ENCODE results near the gene KRTAP12-3.

DNA sequence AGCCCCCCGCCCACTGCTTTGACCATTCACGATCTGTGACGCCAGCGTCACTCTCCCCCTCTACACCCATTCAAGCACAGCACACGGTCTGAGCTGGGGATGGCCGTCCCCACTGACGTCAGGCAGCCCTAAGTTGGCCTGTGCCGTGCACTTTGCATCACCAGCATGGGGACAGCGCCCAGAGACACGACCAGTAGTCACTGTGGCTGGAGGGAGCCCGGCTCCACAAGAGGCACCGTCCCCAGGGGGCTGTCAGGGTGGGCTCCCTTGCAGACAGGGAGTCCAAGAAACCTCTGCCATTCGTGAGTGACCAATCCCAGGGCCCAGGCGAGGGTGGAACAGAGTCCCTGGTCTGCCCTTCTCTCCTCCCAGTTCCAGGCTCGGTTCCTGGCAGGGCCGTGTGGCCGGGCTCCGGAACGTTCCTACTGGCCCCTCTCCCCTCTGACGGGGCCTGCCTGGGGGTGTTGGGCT, 43.5 kb upstream of the KRTAP12-3 start:
- TF ChIP-seq, protein P1, sequence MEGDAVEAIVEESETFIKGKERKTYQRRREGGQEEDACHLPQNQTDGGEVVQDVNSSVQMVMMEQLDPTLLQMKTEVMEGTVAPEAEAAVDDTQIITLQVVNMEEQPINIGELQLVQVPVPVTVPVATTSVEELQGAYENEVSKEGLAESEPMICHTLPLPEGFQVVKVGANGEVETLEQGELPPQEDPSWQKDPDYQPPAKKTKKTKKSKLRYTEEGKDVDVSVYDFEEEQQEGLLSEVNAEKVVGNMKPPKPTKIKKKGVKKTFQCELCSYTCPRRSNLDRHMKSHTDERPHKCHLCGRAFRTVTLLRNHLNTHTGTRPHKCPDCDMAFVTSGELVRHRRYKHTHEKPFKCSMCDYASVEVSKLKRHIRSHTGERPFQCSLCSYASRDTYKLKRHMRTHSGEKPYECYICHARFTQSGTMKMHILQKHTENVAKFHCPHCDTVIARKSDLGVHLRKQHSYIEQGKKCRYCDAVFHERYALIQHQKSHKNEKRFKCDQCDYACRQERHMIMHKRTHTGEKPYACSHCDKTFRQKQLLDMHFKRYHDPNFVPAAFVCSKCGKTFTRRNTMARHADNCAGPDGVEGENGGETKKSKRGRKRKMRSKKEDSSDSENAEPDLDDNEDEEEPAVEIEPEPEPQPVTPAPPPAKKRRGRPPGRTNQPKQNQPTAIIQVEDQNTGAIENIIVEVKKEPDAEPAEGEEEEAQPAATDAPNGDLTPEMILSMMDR (IDR thresholded peaks at IDR 0.05), result no peak
- no peak for TF ChIP-seq FOXJ3 (CRISPR knock-in tag; IDR thresholded peaks at IDR 0.05; ENCODE audit: borderline replicate concordance)
- TF ChIP-seq, protein P2, sequence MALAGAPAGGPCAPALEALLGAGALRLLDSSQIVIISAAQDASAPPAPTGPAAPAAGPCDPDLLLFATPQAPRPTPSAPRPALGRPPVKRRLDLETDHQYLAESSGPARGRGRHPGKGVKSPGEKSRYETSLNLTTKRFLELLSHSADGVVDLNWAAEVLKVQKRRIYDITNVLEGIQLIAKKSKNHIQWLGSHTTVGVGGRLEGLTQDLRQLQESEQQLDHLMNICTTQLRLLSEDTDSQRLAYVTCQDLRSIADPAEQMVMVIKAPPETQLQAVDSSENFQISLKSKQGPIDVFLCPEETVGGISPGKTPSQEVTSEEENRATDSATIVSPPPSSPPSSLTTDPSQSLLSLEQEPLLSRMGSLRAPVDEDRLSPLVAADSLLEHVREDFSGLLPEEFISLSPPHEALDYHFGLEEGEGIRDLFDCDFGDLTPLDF (CRISPR knock-in tag; IDR thresholded peaks at IDR 0.05), result no peak
- TF ChIP-seq, protein P3, sequence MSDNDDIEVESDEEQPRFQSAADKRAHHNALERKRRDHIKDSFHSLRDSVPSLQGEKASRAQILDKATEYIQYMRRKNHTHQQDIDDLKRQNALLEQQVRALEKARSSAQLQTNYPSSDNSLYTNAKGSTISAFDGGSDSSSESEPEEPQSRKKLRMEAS (CRISPR knock-in tag; IDR thresholded peaks at IDR 0.05), result no peak
- TF ChIP-seq NR3C1 (CRISPR knock-in tag; conservative IDR thresholded peaks at IDR 0.05; ENCODE audit: low read depth), result no peak
- TF ChIP-seq, protein P4, sequence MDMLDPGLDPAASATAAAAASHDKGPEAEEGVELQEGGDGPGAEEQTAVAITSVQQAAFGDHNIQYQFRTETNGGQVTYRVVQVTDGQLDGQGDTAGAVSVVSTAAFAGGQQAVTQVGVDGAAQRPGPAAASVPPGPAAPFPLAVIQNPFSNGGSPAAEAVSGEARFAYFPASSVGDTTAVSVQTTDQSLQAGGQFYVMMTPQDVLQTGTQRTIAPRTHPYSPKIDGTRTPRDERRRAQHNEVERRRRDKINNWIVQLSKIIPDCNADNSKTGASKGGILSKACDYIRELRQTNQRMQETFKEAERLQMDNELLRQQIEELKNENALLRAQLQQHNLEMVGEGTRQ (CRISPR knock-in tag; IDR thresholded peaks at IDR 0.05), result no peak
- TF ChIP-seq, protein P5, sequence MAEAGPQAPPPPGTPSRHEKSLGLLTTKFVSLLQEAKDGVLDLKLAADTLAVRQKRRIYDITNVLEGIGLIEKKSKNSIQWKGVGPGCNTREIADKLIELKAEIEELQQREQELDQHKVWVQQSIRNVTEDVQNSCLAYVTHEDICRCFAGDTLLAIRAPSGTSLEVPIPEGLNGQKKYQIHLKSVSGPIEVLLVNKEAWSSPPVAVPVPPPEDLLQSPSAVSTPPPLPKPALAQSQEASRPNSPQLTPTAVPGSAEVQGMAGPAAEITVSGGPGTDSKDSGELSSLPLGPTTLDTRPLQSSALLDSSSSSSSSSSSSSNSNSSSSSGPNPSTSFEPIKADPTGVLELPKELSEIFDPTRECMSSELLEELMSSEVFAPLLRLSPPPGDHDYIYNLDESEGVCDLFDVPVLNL (CRISPR knock-in tag; IDR thresholded peaks at IDR 0.05; ENCODE audit: borderline replicate concordance, low read depth), result no peak
- no peak for TF ChIP-seq NR2C2 (CRISPR knock-in tag; IDR thresholded peaks at IDR 0.05)
- no peak for TF ChIP-seq JAZF1 (CRISPR knock-in tag; IDR thresholded peaks at IDR 0.05)
- TF ChIP-seq, protein P6, sequence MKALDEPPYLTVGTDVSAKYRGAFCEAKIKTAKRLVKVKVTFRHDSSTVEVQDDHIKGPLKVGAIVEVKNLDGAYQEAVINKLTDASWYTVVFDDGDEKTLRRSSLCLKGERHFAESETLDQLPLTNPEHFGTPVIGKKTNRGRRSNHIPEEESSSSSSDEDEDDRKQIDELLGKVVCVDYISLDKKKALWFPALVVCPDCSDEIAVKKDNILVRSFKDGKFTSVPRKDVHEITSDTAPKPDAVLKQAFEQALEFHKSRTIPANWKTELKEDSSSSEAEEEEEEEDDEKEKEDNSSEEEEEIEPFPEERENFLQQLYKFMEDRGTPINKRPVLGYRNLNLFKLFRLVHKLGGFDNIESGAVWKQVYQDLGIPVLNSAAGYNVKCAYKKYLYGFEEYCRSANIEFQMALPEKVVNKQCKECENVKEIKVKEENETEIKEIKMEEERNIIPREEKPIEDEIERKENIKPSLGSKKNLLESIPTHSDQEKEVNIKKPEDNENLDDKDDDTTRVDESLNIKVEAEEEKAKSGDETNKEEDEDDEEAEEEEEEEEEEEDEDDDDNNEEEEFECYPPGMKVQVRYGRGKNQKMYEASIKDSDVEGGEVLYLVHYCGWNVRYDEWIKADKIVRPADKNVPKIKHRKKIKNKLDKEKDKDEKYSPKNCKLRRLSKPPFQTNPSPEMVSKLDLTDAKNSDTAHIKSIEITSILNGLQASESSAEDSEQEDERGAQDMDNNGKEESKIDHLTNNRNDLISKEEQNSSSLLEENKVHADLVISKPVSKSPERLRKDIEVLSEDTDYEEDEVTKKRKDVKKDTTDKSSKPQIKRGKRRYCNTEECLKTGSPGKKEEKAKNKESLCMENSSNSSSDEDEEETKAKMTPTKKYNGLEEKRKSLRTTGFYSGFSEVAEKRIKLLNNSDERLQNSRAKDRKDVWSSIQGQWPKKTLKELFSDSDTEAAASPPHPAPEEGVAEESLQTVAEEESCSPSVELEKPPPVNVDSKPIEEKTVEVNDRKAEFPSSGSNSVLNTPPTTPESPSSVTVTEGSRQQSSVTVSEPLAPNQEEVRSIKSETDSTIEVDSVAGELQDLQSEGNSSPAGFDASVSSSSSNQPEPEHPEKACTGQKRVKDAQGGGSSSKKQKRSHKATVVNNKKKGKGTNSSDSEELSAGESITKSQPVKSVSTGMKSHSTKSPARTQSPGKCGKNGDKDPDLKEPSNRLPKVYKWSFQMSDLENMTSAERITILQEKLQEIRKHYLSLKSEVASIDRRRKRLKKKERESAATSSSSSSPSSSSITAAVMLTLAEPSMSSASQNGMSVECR (CRISPR knock-in tag; IDR thresholded peaks at IDR 0.05; ENCODE audit: borderline replicate concordance), result no peak

Data from WTC11 (cell line).